Mucosa of rectum (tissue), 2 donors: ENCODE data around the gene SLC6A3.

ENCODE experiments used
- H3K27ac ChIP-seq, 2 donors: one replicate each; pipeline ENCODE4 v1.7.0; 2013; ENCODE audit warnings: inconsistent platforms in 2 of 2, low read depth in 2 of 2, low read length in 2 of 2
- H3K27me3 ChIP-seq, 2 donors: one replicate each; pipeline ENCODE4 v1.7.0; 2013; ENCODE audit warnings: low read length in 2 of 2; ENCODE audit not compliant: control insufficient read depth in 2 of 2, insufficient read depth in 2 of 2
- H3K36me3 ChIP-seq, 2 donors: one replicate each; pipeline ENCODE4 v1.7.0; 2013; ENCODE audit warnings: low read length in 2 of 2; ENCODE audit not compliant: control insufficient read depth in 2 of 2, insufficient read depth in 2 of 2
- H3K4me1 ChIP-seq, 2 donors: one replicate each; pipeline ENCODE4 v1.7.0; 2013; ENCODE audit warnings: low read length in 2 of 2, mild to moderate bottlenecking in 1 of 2; ENCODE audit not compliant: control insufficient read depth in 2 of 2, insufficient read depth in 2 of 2
- H3K4me3 ChIP-seq, 2 donors: one replicate each; pipeline ENCODE4 v1.7.0; 2013; ENCODE audit warnings: low read length in 2 of 2
- H3K9ac ChIP-seq, 2 donors: one replicate each; pipeline ENCODE4 v1.7.0; 2013; ENCODE audit warnings: low read length in 2 of 2, low read depth in 1 of 2, mild to moderate bottlenecking in 1 of 2
- H3K9me3 ChIP-seq, 2 donors: one replicate each; pipeline ENCODE4 v1.7.0; 2013; ENCODE audit warnings: low read length in 2 of 2; ENCODE audit not compliant: control insufficient read depth in 2 of 2
- donor health status: healthy.
- donor health status: Normal muscosa, but diverticular disease.

SLC6A3 gene

GRCh38 chr5:1448511-1449011 lies 3.3 kb upstream of the SLC6A3 start:
- Histone ChIP-seq H3K27ac (no peak overlapping the region), H3K36me3 (no peaks in the 10 kb centered on the region), H3K4me1 (no peaks in the 10 kb centered on the region), H3K9ac (no peak overlapping the region), H3K27me3 (peaks cover 16% of the 10 kb centered on the region in 2 donors), H3K9me3 (peaks cover 0 to 4% of the 10 kb centered on the region in 2 donors), H3K4me3 (no peak overlapping the region)

- no peak overlapping the region for H3K27ac ChIP-seq
- H3K27me3 ChIP-seq: peaks cover 21 to 23% of the 10 kb centered on the region in 2 donors
Observed at GRCh38 chr5:1447671-1448361, 2.6 kb upstream of the SLC6A3 start.

GRCh38 chr5:1446602-1447343 lies 1.5 kb upstream of the SLC6A3 start:
- Histone ChIP-seq H3K9me3 (no peaks in the 10 kb centered on the region), H3K27me3 (peaks cover 22 to 24% of the 10 kb centered on the region in 2 donors), H3K4me1 (no peaks in the 10 kb centered on the region), H3K36me3 (no peaks in the 10 kb centered on the region), H3K27ac (no peak overlapping the region), H3K9ac (no peak overlapping the region), H3K4me3 (no peak overlapping the region)

More at GRCh38 chr5:1447671-1448361, 2.6 kb upstream of the SLC6A3 start:
- H3K4me1 ChIP-seq: no peaks in the 10 kb centered on the region
- H3K4me3 ChIP-seq: no peak overlapping the region
- H3K36me3 ChIP-seq: no peaks in the 10 kb centered on the region
- H3K9ac ChIP-seq: no peak overlapping the region
- no peaks in the 10 kb centered on the region for H3K9me3 ChIP-seq

- no peaks in the 10 kb centered on the region for H3K9me3 ChIP-seq
- H3K27ac ChIP-seq: no peak overlapping the region
- H3K4me3 ChIP-seq: no peak overlapping the region
- H3K27me3 ChIP-seq: peaks cover 22 to 25% of the 10 kb centered on the region in 2 donors
- no peak overlapping the region for H3K9ac ChIP-seq
- H3K4me1 ChIP-seq: no peaks in the 10 kb centered on the region
- H3K36me3 ChIP-seq: no peaks in the 10 kb centered on the region
Observed at GRCh38 chr5:1445689-1446601, 705 bp upstream of the SLC6A3 start.

- Histone ChIP-seq H3K4me3 (no peak overlapping the region), H3K9me3 (no peaks in the 10 kb centered on the region), H3K27me3 (peaks cover 22 to 30% of the 10 kb centered on the region in 2 donors), H3K4me1 (no peaks in the 10 kb centered on the region), H3K9ac (no peak overlapping the region), H3K27ac (no peak overlapping the region), H3K36me3 (no peaks in the 10 kb centered on the region)
Observed at GRCh38 chr5:1444361-1445189, 665 bp downstream of the SLC6A3 start.

- no peaks in the 10 kb centered on the region for H3K36me3 ChIP-seq
- H3K27me3 ChIP-seq: peaks cover 22 to 30% of the 10 kb centered on the region in 2 donors
- no peak overlapping the region for H3K4me3 ChIP-seq
- no peak overlapping the region for H3K27ac ChIP-seq
- H3K9me3 ChIP-seq: no peaks in the 10 kb centered on the region
- no peaks in the 10 kb centered on the region for H3K4me1 ChIP-seq
- H3K9ac ChIP-seq: no peak overlapping the region
Observed at GRCh38 chr5:1443991-1444360, 1.3 kb downstream of the SLC6A3 start.

GRCh38 chr5:1443171-1443570 lies 2.1 kb downstream of the SLC6A3 start:
- Histone ChIP-seq H3K4me1 (no peaks in the 10 kb centered on the region), H3K36me3 (no peaks in the 10 kb centered on the region), H3K27me3 (peaks cover 18 to 30% of the 10 kb centered on the region in 2 donors), H3K27ac (no peak overlapping the region), H3K4me3 (no peak overlapping the region), H3K9ac (no peak overlapping the region), H3K9me3 (no peaks in the 10 kb centered on the region)

GRCh38 chr5:1442222-1443145 lies 2.8 kb downstream of the SLC6A3 start:
- H3K27ac ChIP-seq: no peak overlapping the region
- no peaks in the 10 kb centered on the region for H3K9me3 ChIP-seq
- peaks cover 18 to 25% of the 10 kb centered on the region in 2 donors for H3K27me3 ChIP-seq
- no peak overlapping the region for H3K4me3 ChIP-seq
- no peaks in the 10 kb centered on the region for H3K4me1 ChIP-seq
- H3K9ac ChIP-seq: no peak overlapping the region
- no peaks in the 10 kb centered on the region for H3K36me3 ChIP-seq
